Esophagus muscularis mucosa (tissue), 4 donors: ENCODE measurements around the gene SLC16A13. TPM values are rescaled to one million over a fixed set of nuclear protein-coding genes. Genes with fewer than 3 reads are reported as not detected.

ENCODE experiments used
- DNase-seq: peaks from one replicate; pipeline ENCODE4 v3.0.0-alpha.2; 2017; ENCODE audit errors: extremely low spot score
- H3K27ac ChIP-seq, 4 donors: fragments of 200-600 bp; sonication (generic); replicated peaks in 1 of 4; 1 replicate in 3 of 4; 2 replicates in 1 of 4; pipeline ENCODE4 v1.5.1; 2016 to 2019; ENCODE audit warnings: mild to moderate bottlenecking in 1 of 4
- H3K27me3 ChIP-seq, 4 donors: fragments of 200-600 bp; sonication (generic); one replicate each; pipeline versions ENCODE4 v1.5.1 to v1.6.0; 2016 to 2019
- H3K36me3 ChIP-seq, 4 donors: fragments of 200-600 bp; sonication (generic); one replicate each; pipeline ENCODE4 v1.5.1; 2016 to 2019
- H3K4me1 ChIP-seq, 4 donors: fragments of 200-600 bp; sonication (generic); one replicate each; pipeline ENCODE4 v1.5.1; 2016 to 2019
- H3K4me3 ChIP-seq, 4 donors: fragments of 200-600 bp; sonication (generic); 1 replicate in 2 of 4; 2 replicates in 2 of 4; pipeline ENCODE4 v1.5.1; 2016 to 2019; ENCODE audit warnings: mild to moderate bottlenecking in 4 of 4, moderate library complexity in 1 of 4
- H3K9me3 ChIP-seq, 4 donors: fragments of 200-600 bp; sonication (generic); 1 replicate in 3 of 4; 2 replicates in 1 of 4; pipeline ENCODE4 v1.5.1; 2016 to 2019
- CTCF ChIP-seq, 3 experiments: fragments of 200-600 bp in 2 of 3; fragments of 450-650 bp in 1 of 3; sonication (generic) in 2 of 3; IDR thresholded peaks; one replicate each; pipeline ENCODE4 v1.5.1; 2017 to 2019; ENCODE audit warnings: antibody characterized with exemption in 3 of 3, mild to moderate bottlenecking in 2 of 3, moderate library complexity in 1 of 3
- EP300 ChIP-seq: sonication (generic); formaldehyde crosslinking; IDR thresholded peaks from one replicate; pipeline ENCODE4 v1.6.1; 2017; ENCODE audit warnings: antibody characterized with exemption
- POLR2A ChIP-seq: fragments of 450-650 bp; IDR thresholded peaks from one replicate; pipeline ENCODE4 v1.6.1; 2017; ENCODE audit warnings: antibody characterized with exemption, moderate library complexity, mild to moderate bottlenecking, low read depth
- POLR2AphosphoS5 ChIP-seq, 2 donors: sonication (generic); formaldehyde crosslinking; IDR thresholded peaks; one replicate each; pipeline ENCODE4 v1.6.1; 2017; ENCODE audit warnings: antibody characterized with exemption in 2 of 2
- WGBS: methylation state at CpG from one replicate; pipeline ENCODE4 v1.1.5; 2018; 5-methylcytosine and 5-hydroxymethylcytosine counted together
- intact Hi-C: fragments of 100-400 bp; cut with DNase I; formaldehyde crosslinking; loops from one replicate; pipeline ENCODE4 v1.15.1; 2023
- total RNA-seq, 4 donors: library from RNA; depleted of rRNA; stranded (reverse); fragments of >200 nt; gene quantifications; one replicate each; pipeline versions ENCODE4 v1.1.0 to v1.2.1, GENCODE V29; 2016

The SLC16A13 gene
- total RNA-seq, 4 donors from 2014 or later: 0.19 to 1.2 (median 0.65) TPM

GRCh38 chr17:7011942-7012254 is 23.9 kb upstream of the SLC16A13 start:
- Histone ChIP-seq H3K4me3 (peak overlapping the region; percentile 71 to 94 (median 90)), H3K36me3 (peaks cover 0 to 40% (median 20%) of the 10 kb centered on the region in 4 donors), H3K4me1 (peaks cover 44 to 73% (median 61%) of the 10 kb centered on the region in 4 donors), H3K27ac (peak overlapping the region; percentile 92 to 98 (median 95)), H3K27me3 (no peaks in the 10 kb centered on the region), H3K9me3 (no peaks in the 10 kb centered on the region)
- intact Hi-C loops: no loop called here
- WGBS: 1% methylated on average over 6 of the region's 6 CpGs
- TF ChIP-seq POLR2AphosphoS5 (IDR thresholded peaks at IDR 0.05) (no peak), EP300 (no peak), POLR2A (no peak), CTCF (IDR thresholded peaks at IDR 0.05) (no peak)
- DNase-seq: no peak

DNA sequence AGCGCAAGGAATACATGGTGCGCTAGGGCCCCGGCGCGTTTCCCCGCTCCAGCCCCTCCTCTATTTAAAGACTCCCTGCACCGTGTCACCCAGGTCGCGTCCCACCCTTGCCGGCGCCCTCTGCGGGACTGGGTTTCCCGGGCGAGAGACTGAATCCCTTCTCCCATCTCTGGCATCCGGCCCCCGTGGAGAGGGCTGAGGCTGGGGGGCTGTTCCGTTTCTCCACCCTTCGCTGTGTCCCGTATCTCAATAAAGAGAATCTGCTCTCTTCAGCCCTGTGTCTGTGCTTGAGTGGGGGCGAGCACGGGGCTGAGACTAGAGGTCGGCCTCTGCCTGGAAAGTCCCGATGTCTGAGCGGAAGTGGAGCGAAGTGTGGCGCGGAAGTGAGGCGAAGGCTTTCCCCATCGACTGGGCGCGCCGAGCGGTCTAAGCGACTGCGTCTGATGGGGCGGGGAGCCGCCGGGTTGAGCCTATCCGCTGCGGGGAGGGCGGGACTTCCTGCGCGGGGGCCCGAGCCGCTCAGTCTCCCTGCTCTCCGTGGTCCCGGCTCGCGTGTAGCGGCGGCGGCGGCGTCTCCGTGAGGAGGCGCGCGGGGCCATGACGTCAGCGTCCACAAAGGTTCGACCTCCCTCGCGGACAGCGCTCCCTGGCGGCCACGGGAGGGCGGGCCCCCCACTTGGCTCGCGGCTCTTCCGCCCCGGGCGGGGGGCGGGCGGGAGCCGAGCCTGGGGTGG is 21.4 kb upstream of the SLC16A13 start:
- Histone ChIP-seq H3K27ac (peak overlapping the region; percentile 92 to 98 (median 95)), H3K4me1 (peaks cover 66 to 85% (median 77%) of the 10 kb centered on the region in 4 donors), H3K36me3 (peaks cover 0 to 23% (median 16%) of the 10 kb centered on the region in 4 donors), H3K27me3 (no peaks in the 10 kb centered on the region), H3K9me3 (no peaks in the 10 kb centered on the region), H3K4me3 (peak overlapping the region; percentile 71 to 94 (median 90))
- peak; percentile 99 for DNase-seq
- intact Hi-C loops: no loop called here
- WGBS: 0% methylated on average over 10 of the region's 75 CpGs
- peak; percentile 51 for TF ChIP-seq EP300
- TF ChIP-seq POLR2A: peak; percentile 79
- TF ChIP-seq CTCF (IDR thresholded peaks at IDR 0.05): peak; percentile 61 to 91 (median 84)
- TF ChIP-seq POLR2AphosphoS5 (IDR thresholded peaks at IDR 0.05): peak; percentile 94 to 96

- peak; percentile 47 to 66 for TF ChIP-seq POLR2AphosphoS5 (IDR thresholded peaks at IDR 0.05)
- TF ChIP-seq POLR2A: peak; percentile 68
- no peak for TF ChIP-seq EP300
- no peaks in the 10 kb centered on the region for H3K9me3 ChIP-seq
- H3K27me3 ChIP-seq: no peaks in the 10 kb centered on the region
- H3K4me3 ChIP-seq: peak overlapping the region; percentile 71 to 94 (median 90)
- intact Hi-C loops: no loop called here
- peaks cover 69 to 83% (median 73%) of the 10 kb centered on the region in 4 donors for H3K4me1 ChIP-seq
- DNase-seq: no peak
- peak overlapping the region; percentile 92 to 98 (median 95) for H3K27ac ChIP-seq
- H3K36me3 ChIP-seq: peaks cover 0 to 16% (median 11%) of the 10 kb centered on the region in 4 donors
- WGBS: 17% methylated on average over 31 of the region's 56 CpGs
These were observed 20.5 kb upstream of the SLC16A13 start for GRCh38 chr17:7014995-7015958.

DNA sequence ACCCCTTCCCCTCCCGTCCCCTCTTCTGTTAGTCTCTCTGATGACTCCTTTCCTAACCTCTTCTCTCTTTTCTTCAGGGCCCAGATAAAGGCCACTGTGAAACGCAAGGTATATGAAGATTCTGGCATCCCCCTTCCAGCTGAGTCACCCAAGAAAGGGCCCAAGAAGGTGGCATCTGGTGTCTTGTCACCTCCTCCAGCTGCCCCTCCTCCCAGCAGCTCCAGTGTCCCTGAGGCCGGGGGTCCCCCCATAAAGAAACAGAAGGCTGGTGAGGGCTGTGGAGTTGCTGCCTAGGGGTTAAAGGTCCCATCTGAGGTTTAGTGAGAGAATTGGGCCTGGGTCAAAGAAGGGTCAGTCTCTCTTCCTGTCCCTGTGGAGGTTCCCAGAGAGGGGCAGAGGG is 19.4 kb upstream of the SLC16A13 start:
- no peak overlapping the region for H3K4me3 ChIP-seq
- TF ChIP-seq CTCF (IDR thresholded peaks at IDR 0.05): no peak
- TF ChIP-seq POLR2AphosphoS5 (IDR thresholded peaks at IDR 0.05): no peak
- no peak for TF ChIP-seq POLR2A
- no peak for TF ChIP-seq EP300
- DNase-seq: no peak
- intact Hi-C loops: no loop called here
- H3K36me3 ChIP-seq: peaks cover 0 to 16% (median 11%) of the 10 kb centered on the region in 4 donors
- H3K27ac ChIP-seq: peak overlapping the region; percentile 92 to 98 (median 95)
- H3K27me3 ChIP-seq: peaks cover 0 to 5% (median 0%) of the 10 kb centered on the region in 4 donors
- 89% methylated on average over 2 of the region's 3 CpGs for WGBS
- no peaks in the 10 kb centered on the region for H3K9me3 ChIP-seq
- H3K4me1 ChIP-seq: peaks cover 64 to 83% (median 69%) of the 10 kb centered on the region in 4 donors
